ENCODE measurements around the gene MRTFB. TPM values are rescaled to one million over a fixed set of nuclear protein-coding genes. Genes with fewer than 3 reads are reported as not detected.

Gene MRTFB
- total and polyA plus RNA-seq, 2 of the 13 experiments (the other 11 are each of a cell fraction or from before 2014, with no cell fraction given): 11.4 to 14.0 TPM

- TF ChIP-seq FOXP4 (CRISPR knock-in tag; IDR thresholded peaks at IDR 0.05): peak; percentile 62; the same call in 1 of the 2 replicates
- no peak for TF ChIP-seq ZNF260 (CRISPR knock-in tag; IDR thresholded peaks at IDR 0.05; ENCODE audit: borderline replicate concordance, low read depth)
- TF ChIP-seq ZNF446 (CRISPR knock-in tag; IDR thresholded peaks at IDR 0.05): no peak
- no peak for TF ChIP-seq NFE2 (CRISPR knock-in tag; IDR thresholded peaks at IDR 0.05)
- TF ChIP-seq PRDM15 (CRISPR knock-in tag; IDR thresholded peaks at IDR 0.05): no peak
- no peak for TF ChIP-seq SKI (IDR thresholded peaks at IDR 0.05; ENCODE audit: partially characterized antibody)
- TF ChIP-seq ZBTB10 (CRISPR knock-in tag; IDR thresholded peaks at IDR 0.05; ENCODE audit: borderline replicate concordance): no peak
- no peak for TF ChIP-seq ZNF562 (CRISPR knock-in tag; IDR thresholded peaks at IDR 0.05; ENCODE audit: borderline replicate concordance)
- TF ChIP-seq ETV5 (CRISPR knock-in tag; IDR thresholded peaks at IDR 0.05; ENCODE audit: borderline replicate concordance): no peak
- no peak for TF ChIP-seq ZNF512 (CRISPR knock-in tag; IDR thresholded peaks at IDR 0.05)
- no peak for TF ChIP-seq MBNL3 (CRISPR knock-in tag; conservative IDR thresholded peaks at IDR 0.05)
- no peak for TF ChIP-seq DRAP1 (CRISPR knock-in tag; IDR thresholded peaks at IDR 0.05)
- no peak for TF ChIP-seq FOXC1 (CRISPR knock-in tag; IDR thresholded peaks at IDR 0.05; ENCODE audit: borderline replicate concordance)
- TF ChIP-seq AFF4 (CRISPR knock-in tag; IDR thresholded peaks at IDR 0.05): no peak
- TF ChIP-seq ZC3H13 (CRISPR knock-in tag; IDR thresholded peaks at IDR 0.05): no peak
Measured at GRCh38 chr16:14106457-14106856, 35.3 kb downstream of the MRTFB start (continued).

Data from HepG2 (cell line).